NCI-H2227 treated with DMSO at 0.1 percent for 48 hours (cell line): Measurements from ENCODE around the gene PLSCR3.

Source experiments
- DNase-seq: peaks from one replicate; lab custom pipeline; 2025; lab: John Stamatoyannopoulos, UW

Gene PLSCR3

DNA sequence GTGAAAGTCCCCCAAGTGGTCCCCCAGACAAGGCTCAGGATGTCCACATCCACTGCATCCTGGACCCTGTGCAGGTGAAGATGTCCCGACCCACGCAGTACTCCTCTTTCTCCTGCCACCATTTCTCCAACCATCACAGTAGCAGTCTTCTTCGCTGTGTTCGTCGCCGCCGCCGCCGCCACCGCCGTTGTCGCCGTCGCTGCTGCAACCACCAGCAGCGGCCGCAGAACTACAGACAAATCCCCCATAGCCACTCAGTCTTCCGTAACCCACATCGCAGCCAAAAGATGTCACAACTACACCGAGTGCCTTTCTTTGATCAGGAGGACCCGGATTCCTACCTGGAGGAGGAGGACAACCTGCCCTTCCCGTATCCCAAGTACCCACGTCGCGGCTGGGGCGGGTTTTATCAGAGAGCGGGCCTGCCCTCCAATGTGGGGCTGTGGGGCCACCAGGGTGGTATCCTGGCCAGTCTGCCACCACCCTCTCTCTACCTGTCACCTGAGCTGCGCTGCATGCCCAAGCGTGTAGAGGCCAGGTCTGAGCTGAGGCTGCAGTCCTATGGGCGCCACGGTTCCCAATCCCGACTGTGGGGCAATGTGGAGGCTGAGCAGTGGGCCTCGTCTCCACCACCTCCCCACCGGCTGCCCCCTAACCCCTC is 32.0 kb upstream of the PLSCR3 start:
- no peak for DNase-seq

DNA sequence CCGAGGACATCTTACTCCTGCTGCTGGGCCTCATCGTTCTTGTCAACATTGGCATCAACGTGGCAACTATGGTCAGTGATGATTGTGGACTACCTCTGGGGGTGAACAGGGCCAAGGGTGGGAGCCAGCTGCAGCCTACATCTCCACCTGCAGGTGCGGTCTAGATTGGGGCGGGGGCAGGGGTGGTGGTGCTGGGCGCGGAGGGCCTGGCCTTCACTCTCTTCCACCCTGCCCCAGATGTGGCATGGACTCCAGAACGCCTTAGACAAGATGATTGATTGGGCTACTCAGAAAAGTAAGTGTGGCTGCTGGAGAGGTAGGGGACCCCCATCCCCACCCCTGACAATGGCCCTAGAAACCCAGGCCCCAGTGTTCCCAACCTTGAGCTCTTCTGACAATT is 31.4 kb upstream of the PLSCR3 start:
- no peak for DNase-seq

DNA sequence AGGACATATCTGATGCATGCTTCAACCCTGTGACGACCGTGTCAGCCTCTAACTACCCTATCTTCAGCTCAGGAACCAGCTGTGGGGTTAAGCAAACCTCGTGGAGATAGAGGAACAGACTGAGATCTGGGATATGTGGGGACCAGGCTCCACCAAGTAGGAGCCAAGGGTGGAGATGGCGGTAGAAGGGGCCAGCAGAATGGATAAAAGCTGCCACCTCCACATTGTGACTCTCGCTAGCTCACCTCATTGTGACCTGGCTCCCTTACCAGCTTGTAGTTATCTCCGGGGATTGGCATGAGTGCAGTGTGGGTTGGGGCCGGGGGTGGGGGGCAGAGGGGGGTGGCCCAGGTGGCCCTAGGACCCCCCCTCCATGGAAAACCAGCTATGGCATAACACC is 31.0 kb upstream of the PLSCR3 start, which contains the start of gene SPEM2:
SPEM2 (plus strand) TSS at position 301 of the 400 bp plus-strand sequence; CDS start at position 374, 73 bp downstream.
- DNase-seq = no peak

DNA sequence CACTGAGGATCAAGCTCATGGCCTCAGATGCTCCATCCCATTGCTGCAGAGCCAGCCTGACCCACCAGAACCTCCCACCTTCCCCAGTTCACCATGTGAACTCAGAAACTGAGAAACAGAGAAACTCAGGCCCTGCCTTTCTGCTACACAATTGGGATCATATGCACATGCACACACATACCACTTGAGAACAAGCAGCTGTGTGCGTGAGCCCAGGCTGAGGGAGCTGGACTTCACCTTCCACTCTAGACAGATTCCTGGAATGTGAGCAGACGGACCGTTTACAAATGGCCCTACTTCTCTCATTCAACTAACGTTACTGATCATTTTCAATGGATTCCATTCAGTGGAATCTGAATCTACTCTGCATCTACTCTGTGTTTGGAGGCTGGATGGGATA is 29.4 kb upstream of the PLSCR3 start:
- no peak for DNase-seq

- DNase-seq = no peak
These were observed 26.9 kb upstream of the PLSCR3 start for GRCh38 chr17:7421186-7421585.

GRCh38 chr17:7419819-7420610 is 25.7 kb upstream of the PLSCR3 start, which contains the start of gene SPEM1:
Gene SPEM1, plus strand, starts transcription at chr17:7420324. Its CDS starts 61 bp downstream, at chr17:7420385.
- DNase-seq = no peak

GRCh38 chr17:7418472-7419152 is 24.3 kb upstream of the PLSCR3 start:
- DNase-seq = no peak

DNA sequence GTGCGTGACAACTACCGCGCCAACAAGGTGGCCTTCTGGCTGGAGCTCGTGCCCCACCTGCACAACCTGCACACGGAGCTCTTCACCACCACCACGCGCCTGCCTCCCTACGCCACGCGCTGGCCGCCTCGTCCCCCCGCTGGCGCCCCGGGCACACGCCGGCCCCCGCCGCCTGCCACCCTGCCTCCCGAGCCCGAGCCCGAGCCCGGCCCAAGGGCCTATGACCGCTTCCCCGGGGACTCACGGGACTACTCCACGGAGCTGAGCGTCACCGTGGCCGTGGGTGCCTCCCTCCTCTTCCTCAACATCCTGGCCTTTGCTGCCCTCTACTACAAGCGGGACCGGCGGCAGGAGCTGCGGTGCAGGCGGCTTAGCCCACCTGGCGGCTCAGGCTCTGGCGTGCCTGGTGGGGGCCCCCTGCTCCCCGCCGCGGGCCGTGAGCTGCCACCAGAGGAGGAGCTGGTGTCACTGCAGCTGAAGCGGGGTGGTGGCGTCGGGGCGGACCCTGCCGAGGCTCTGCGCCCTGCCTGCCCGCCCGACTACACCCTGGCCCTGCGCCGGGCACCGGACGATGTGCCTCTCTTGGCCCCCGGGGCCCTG is 22.8 kb upstream of the PLSCR3 start:
- no peak for DNase-seq

GRCh38 chr17:7416323-7416722 is 22.0 kb upstream of the PLSCR3 start:
- no peak for DNase-seq

DNA sequence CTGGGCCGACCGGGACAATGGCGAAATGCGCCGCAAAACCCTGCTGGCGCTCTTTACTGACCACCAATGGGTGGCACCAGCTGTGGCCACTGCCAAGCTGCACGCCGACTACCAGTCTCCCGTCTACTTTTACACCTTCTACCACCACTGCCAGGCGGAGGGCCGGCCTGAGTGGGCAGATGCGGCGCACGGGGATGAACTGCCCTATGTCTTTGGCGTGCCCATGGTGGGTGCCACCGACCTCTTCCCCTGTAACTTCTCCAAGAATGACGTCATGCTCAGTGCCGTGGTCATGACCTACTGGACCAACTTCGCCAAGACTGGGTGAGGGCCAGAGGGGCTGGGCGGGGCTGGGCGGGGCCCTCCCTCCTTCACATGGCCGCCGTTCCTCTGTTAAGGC is 21.5 kb upstream of the PLSCR3 start:
- DNase-seq = no peak

- DNase-seq = no peak
These were observed 20.5 kb upstream of the PLSCR3 start for GRCh38 chr17:7414837-7415236.

DNA sequence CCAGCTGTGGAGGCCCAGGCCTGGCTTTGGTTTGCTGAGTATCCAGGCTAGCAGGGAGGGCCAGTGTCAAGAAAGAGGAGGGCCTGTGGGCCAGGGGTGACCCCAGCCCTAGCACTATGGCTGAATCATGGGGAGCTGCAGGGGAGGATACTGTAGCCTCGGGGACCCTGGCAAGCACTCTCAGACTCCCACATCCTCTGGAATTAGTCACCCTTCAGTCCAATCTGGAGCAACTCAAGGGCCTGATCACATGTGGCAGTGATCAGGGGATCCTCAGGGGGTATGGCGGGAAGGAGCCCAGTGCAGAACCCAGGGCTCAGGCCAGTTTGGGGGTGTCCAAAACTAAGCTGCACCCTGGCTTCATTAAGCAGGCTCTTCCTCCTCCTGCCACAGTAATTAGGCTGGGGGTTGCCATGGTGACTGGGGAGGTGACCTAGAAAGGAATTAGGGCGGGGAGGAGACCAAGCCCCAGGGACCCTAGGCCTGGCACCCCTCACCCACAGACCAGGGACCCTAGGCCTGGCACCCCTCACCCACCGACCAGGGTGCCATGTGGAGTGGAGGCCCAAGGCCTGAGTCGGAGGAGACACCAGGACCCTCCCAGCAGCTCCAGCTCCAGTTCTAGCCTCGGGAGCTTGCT is 19.1 kb upstream of the PLSCR3 start:
- DNase-seq = no peak

DNA sequence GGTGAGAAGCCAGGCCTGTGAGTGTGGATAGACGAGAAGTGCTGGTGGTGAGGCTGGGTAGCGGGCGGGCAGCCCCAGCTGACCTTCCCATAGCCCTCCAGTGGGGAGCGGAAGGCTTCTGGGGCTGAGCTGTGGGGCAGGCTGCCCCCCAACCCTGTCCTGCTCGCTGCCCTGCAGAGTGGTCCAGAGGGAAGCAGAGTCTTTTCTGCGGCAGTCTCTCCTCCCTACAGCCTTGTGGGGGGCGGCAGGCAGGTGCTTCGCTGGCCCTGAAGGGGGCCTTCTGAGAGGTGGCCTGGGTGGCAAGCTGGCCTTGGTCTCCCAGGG is 17.1 kb upstream of the PLSCR3 start:
- no peak for DNase-seq

GRCh38 chr17:7410634-7411426 is 16.5 kb upstream of the PLSCR3 start:
- no peak for DNase-seq

- DNase-seq = no peak
These were observed 15.4 kb upstream of the PLSCR3 start for GRCh38 chr17:7409716-7410115.

DNA sequence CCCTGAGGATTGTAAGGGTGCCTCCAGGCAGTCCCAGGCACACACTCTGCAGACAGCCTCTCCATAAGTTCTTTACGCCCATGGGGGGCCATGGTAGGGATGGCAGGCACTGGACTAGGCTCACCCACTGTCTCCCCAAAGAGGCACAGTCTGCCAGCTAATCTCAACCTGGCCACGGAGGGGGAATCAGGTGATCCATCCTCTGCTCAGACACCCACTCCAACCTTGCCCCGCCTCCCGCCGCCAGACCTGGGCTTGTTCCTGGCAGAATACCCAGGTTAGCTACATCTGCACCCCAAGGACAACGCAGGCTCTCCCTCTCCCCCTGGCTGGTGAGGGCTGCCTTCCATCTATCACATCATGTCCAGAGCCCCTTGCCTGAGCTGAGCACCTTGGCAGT is 14.5 kb upstream of the PLSCR3 start:
- DNase-seq = no peak

DNA sequence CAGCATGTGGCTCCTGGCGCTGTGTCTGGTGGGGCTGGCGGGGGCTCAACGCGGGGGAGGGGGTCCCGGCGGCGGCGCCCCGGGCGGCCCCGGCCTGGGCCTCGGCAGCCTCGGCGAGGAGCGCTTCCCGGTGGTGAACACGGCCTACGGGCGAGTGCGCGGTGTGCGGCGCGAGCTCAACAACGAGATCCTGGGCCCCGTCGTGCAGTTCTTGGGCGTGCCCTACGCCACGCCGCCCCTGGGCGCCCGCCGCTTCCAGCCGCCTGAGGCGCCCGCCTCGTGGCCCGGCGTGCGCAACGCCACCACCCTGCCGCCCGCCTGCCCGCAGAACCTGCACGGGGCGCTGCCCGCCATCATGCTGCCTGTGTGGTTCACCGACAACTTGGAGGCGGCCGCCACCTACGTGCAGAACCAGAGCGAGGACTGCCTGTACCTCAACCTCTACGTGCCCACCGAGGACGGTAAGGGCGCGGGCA is 14.0 kb upstream of the PLSCR3 start:
- no peak for DNase-seq

DNA sequence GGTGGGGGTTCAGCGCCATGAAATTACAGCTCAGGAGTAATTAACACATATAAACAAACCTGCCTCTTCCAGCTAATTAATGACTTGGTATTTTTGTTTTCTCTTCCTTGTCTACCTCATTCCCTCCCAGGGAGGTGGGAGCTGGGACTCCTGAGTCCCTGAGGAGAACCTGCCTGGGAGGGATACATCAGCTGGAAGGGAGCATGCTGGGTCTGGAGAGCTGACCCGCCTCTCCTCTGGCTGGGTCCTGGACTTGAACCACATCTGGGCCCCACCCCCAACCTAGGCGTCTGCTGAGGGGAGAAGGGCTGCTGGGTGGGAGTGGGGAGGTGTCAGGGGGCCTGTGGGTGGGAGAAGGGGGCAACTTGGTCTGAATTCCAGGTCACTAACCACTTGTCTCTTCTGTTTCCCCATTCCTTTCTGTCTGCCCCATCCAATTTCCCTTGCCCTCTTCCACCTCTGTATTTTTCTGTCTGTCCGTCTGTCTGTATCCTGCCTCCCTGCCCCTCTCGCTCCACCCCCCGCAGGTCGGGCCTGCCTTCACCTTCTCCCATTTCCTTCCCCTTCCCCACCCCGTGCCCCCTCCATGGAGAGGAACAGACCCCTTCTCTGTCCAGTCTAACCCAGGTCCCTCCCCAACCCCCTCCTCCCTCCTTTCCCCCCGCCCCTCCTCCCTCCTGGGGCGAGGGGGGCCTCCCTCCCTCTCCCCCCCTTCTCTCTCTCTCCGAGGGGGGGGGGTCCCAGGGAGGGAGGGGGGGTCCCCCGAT is 13.3 kb upstream of the PLSCR3 start, which contains the start of gene NLGN2:
NLGN2 (plus strand) TSS at position 361 of the 767 bp plus-strand sequence. CDS start 411 bp downstream, outside the sequence.
- DNase-seq = no peak

DNA sequence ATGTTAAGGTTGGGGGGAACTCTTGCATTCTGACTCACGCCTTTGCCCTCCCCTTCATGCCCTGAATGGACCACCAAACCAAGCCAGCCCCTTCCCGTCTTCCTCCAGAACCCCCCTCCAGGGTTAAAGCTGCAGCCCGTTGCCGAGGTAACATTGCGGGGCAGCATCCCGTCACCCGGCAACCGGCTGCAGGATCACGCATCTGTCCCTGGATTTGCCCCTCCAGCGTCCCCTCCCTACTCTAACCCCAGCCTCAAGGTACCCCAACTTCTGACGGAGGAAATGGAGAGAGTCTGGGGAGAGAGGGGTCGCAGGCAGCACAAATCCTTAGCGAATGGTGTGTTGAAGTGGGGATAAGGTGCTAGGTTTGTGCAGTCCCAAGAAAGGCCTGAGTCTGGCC is 12.8 kb upstream of the PLSCR3 start:
- DNase-seq = no peak

GRCh38 chr17:7406235-7406825 is 12.0 kb upstream of the PLSCR3 start:
- DNase-seq = no peak
